GM21723 (cell line): Measurements from ENCODE around the gene JOSD1.

Source experiments
- ATAC-seq: cut with Tn5 transposase; IDR thresholded peaks from one replicate; pipeline ENCODE4 v1.9.1; 2021; ENCODE audit warnings: mild to moderate bottlenecking, moderate library complexity; ENCODE audit not compliant: unreplicated experiment

JOSD1 gene

GRCh38 chr22:38733724-38734381 is 33.1 kb upstream of the JOSD1 start:
- ATAC-seq: no peak

GRCh38 chr22:38733329-38733723 is 32.6 kb upstream of the JOSD1 start:
- ATAC-seq: no peak

DNA sequence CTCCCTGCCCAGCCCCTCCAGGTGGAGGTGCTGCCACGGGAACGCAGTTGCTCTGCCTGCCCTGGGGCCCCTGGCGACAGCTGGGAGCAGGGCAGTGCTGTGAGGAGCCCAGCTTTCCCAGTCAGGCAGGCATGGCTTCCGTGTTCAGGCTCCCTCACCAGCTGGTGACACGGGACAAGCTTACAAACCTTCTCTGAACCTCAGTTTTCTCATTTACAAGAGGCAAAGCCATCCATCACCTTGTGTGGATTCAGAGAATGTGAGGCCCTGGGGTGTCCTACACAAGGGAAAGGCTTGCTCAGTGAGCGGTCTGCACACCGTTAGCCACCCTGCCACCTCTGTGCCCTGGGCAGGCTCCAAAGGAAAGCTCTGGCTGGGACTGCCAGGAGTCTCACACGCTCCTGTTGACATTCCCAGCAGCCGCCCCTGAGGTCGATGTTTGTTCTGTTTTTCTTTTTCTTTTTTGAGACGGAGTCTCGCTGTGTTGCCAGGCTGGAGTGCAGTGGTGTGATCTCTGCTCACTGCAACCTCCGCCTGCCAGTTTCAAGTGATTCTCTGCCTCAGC is 31.6 kb upstream of the JOSD1 start:
- no peak for ATAC-seq

DNA sequence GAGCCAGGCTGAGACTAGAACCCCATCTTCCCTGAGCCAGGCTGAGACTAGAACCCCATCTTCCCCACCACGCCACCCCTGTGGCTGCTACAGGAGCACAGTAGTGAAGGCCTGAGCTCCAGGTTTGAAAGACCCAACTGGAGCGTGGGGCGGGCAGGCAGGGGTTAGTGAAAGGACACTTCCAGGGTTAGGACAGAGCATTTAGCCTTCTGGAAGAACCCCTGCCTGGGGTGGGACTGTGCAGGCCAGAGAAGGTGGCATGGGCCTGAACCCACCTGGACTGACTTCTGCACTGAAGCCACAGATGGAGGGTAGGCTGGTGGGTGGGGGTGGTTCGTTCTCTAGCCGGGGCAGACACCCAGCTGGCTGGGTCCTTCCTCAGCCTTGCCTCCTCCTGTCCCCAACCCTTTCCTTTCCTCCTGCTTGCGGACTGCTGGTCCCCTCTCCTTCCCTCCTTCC is 31.0 kb upstream of the JOSD1 start:
- no peak for ATAC-seq

GRCh38 chr22:38730411-38730871 is 29.7 kb upstream of the JOSD1 start:
- no peak for ATAC-seq

DNA sequence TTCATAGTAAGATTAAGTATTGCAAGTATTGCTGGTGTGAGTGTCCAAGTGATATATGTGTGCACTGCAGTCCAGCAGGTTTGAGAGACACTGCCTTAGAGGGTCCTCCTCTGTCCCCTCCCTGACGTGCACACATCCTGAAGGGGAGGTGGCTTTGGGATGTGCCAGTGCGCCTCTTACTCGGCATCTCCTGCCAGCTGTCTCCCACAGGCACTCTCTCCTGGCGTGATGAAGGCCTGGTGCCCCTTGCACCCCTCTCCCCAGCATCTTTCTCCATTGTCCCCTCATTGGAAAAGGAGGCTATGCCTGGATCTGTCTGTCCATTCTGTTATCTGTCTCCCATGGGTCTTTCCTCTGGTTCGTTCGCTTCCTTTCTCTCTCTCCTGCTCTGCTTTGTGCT is 29.2 kb upstream of the JOSD1 start:
- no peak for ATAC-seq

DNA sequence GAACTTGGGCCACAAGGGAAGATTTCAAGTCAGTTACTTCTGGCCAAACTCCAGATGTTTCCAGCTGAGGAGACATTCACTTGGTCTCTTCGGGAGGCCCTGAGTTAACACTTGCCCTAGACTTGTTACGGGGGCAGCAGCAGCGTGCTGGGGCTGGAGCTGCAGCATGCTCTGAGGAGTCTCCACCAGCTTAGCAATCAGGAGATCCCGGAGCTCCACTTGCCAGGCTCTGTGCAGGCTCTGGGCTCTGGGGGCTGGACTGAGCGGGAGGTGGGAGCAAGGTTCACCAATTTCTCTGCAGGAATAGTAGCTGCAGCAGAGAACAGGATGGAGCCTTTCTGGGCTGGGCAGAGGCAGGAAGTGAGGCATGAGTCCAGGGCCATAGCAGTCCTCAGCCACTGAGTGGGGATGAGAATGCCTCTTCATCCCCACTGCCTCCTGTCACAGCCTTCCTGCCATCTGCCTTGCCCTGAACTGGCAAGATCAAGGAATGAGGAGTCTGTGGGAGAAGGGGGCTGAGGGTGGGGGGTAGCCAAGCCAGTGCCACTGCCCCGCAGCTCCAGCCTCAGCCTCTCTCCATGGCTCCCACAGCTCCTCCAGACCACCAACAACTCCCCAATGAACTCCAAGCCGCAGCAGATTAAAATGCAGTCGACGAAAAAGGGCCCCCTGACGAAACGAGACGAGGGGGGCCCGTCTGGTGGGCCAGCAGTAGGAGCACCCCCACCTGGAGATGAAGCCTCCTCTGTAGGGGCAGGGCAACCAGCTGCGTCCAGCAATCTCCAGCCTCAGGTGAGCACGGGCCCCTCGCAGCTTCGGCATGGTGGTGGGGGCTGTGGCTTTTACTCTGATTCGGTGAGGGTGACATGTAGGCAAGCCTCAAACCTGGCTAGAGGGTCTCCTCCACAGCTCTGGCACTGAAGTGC is 28.4 kb upstream of the JOSD1 start:
- no peak for ATAC-seq

GRCh38 chr22:38727530-38728451 is 27.0 kb upstream of the JOSD1 start:
- ATAC-seq: no peak

DNA sequence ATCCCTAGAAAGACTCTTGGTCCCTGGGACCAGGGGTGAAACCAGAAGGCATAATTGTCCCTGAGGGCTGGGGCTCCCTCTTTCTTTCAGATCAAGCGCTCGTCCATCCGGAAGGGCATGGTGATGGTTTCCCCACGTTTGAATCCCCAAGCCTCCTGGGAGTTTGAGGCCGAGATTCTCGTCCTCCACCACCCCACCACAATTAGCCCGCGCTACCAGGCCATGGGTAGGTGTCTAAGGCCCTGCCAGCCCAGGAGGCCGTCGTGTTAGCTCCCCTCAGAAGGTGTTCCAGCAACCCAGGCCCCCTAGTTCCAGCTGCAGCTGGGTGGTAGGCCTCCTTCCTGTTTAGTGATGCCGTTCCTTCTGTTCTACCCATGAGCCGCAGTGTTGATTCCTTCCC is 26.4 kb upstream of the JOSD1 start:
- ATAC-seq: no peak

DNA sequence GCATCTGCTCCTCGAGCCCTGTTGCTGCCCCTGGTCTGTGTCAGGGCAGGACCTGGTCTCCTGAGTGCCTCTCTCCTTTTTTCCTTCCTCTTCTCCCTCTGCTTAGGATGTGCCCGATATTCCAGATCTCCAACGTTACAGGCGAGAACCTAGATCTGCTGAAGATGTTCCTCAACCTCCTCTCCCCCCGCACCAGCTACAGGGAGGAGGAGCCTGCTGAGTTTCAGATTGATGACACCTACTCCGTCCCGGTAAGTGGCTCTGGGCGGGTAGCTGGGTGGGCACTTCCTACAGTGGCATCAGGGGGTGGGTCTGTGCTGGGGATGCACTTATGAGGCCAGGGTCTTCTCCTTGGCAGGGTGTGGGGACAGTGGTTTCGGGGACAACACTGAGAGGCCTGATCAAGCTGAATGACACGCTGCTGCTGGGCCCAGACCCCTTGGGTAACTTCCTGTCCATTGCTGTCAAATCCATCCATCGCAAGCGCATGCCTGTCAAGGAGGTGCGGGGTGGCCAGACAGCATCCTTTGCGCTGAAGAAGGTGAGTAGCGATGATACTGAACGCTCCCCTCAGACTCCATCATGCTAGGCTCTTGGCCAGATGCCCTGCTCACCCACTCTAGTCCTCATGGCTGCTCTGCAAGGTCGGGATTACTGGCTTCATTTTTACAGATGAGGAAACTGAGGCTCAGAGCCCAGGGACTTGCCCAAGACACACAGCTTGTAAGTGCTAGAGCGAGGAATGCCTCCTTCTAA is 25.3 kb upstream of the JOSD1 start:
- no peak for ATAC-seq

- ATAC-seq: no peak
Observed at GRCh38 chr22:38724926-38725571, 24.3 kb upstream of the JOSD1 start.

DNA sequence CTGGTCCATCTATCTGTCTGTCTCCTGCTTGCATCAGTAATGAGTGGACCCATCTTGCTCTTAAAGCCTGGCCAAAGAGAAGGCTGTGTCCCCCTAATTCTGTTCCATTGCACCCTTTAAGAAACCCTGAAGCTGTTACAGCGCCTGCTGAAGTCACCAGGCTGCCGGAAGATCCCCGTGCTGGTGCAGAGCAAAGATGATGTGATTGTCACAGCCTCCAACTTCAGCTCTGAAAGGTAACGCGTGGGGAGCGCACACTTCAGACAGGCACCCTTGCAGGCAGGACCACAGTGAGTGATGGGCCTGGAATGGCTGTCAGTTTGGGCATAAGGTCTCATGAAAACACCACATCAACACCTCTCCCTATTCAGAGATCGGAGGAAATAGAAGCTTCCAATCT is 23.4 kb upstream of the JOSD1 start:
- no peak for ATAC-seq

GRCh38 chr22:38721551-38721950 is 20.8 kb upstream of the JOSD1 start:
- no peak for ATAC-seq

GRCh38 chr22:38720350-38720749 is 19.6 kb upstream of the JOSD1 start:
- no peak for ATAC-seq

GRCh38 chr22:38719196-38719595 is 18.5 kb upstream of the JOSD1 start:
- no peak for ATAC-seq

- no peak for ATAC-seq
Observed at GRCh38 chr22:38718414-38718813, 17.7 kb upstream of the JOSD1 start.

GRCh38 chr22:38717244-38717643 is 16.5 kb upstream of the JOSD1 start:
- ATAC-seq: no peak

DNA sequence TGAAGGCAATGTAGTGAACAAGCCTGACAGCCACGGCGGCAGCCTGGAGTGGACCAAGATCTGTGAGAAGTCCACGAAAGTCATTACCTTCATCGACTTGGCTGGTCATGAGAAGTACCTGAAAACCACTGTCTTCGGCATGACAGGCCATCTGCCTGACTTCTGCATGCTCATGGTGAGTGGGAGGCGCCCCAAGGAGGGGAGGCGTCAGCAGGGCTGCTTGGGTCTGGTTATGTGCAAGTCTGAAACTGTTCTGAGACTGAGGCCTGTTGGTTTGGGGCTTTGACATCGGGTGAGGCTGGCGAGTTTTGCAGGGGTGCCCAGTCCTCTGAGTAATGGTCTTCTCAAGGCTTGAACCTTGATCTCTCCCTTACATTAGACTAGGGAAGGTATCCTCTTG is 16.1 kb upstream of the JOSD1 start:
- ATAC-seq: no peak

DNA sequence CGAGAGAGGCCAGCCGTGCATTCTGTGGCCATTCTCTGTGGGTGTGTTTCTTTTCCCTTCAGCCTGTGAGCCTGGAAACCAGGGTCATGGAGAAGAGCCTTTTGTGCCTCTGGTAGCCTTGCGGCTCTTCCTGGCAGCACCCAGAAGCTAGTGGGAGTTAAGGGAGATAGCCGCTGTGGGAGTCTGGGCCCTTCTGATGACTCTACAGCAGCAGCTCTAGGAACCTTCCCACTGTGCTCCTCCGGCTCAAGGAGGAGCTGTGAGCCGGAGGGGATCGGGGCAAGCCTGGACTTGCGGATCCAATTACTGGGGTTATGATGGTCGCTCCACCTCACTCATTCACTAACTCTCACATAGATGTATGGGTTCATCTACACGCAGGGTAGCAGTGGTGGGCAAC is 15.5 kb upstream of the JOSD1 start:
- no peak for ATAC-seq

- no peak for ATAC-seq
Observed at GRCh38 chr22:38715852-38716251, 15.1 kb upstream of the JOSD1 start.
